ENCODE measurements around the gene PCP4.

DNA sequence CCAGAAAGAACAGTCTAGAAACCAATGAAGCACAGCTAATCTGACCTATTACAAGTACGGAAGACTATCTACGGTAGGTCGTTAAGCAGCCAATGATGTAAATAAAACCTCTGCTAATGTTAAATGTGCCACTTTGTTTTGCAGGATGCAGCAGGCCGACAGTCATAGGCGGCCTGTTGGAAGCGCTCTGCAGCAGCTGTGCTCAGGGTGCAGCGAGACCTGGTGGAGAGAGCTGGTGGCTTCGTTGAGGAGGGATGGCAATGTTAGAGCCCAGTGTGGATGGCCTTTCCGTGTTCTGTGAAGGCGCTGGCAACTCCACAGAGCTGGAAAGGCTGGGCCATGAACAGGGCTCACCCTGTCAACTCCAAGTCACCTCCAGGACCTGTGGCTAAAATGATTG is 87.3 kb downstream of the PCP4 start:
- no peak for TF ChIP-seq POLR2A (IDR thresholded peaks at IDR 0.05)
- TF ChIP-seq, protein P1, sequence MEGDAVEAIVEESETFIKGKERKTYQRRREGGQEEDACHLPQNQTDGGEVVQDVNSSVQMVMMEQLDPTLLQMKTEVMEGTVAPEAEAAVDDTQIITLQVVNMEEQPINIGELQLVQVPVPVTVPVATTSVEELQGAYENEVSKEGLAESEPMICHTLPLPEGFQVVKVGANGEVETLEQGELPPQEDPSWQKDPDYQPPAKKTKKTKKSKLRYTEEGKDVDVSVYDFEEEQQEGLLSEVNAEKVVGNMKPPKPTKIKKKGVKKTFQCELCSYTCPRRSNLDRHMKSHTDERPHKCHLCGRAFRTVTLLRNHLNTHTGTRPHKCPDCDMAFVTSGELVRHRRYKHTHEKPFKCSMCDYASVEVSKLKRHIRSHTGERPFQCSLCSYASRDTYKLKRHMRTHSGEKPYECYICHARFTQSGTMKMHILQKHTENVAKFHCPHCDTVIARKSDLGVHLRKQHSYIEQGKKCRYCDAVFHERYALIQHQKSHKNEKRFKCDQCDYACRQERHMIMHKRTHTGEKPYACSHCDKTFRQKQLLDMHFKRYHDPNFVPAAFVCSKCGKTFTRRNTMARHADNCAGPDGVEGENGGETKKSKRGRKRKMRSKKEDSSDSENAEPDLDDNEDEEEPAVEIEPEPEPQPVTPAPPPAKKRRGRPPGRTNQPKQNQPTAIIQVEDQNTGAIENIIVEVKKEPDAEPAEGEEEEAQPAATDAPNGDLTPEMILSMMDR (IDR thresholded peaks at IDR 0.05) = no peak

All from thyroid gland (tissue), 4 donors.